Upper lobe of left lung (tissue), 6 donors: Measurements from ENCODE around the gene RFTN1. TPM values are rescaled to one million over a fixed set of nuclear protein-coding genes. Genes with fewer than 3 reads are reported as not detected.

Experiments
- ATAC-seq, 2 donors: fragments of 200-7000 bp; cut with Tn5 transposase; one replicate each; pipeline ENCODE4 v1.9.1; 2022; ENCODE audit warnings: mild to moderate bottlenecking in 2 of 2, moderate library complexity in 2 of 2; ENCODE audit not compliant: low FRiP score in 2 of 2
- DNase-seq, 2 donors: peaks; one replicate each; pipeline ENCODE4 v3.0.0-alpha.2; 2019 to 2020
- H3K27ac ChIP-seq, 4 donors: fragments of 200-600 bp; sonication (generic); one replicate each; pipeline ENCODE4 v1.5.1; 2016 to 2019
- H3K27me3 ChIP-seq, 4 donors: fragments of 200-600 bp; sonication (generic); one replicate each; pipeline ENCODE4 v1.5.1; 2017 to 2019
- H3K36me3 ChIP-seq, 4 donors: fragments of 200-600 bp; sonication (generic); one replicate each; pipeline ENCODE4 v1.5.1; 2016 to 2019
- H3K4me1 ChIP-seq, 4 donors: fragments of 200-600 bp; sonication (generic); one replicate each; pipeline ENCODE4 v1.5.1; 2018 to 2019
- H3K4me3 ChIP-seq, 4 donors: fragments of 200-600 bp; sonication (generic); one replicate each; pipeline ENCODE4 v1.5.1; 2017 to 2019; ENCODE audit warnings: mild to moderate bottlenecking in 2 of 4, moderate library complexity in 1 of 4
- H3K9me3 ChIP-seq, 4 donors: fragments of 200-600 bp; sonication (generic); one replicate each; pipeline ENCODE4 v1.5.1; 2018 to 2019
- EP300 ChIP-seq, 4 donors: sonication (generic); formaldehyde crosslinking; IDR thresholded peaks; one replicate each; pipeline ENCODE4 v1.5.1; 2017; ENCODE audit warnings: antibody characterized with exemption in 4 of 4, control low read depth in 2 of 4
- POLR2A ChIP-seq, 4 donors: fragments of 450-650 bp; IDR thresholded peaks; one replicate each; pipeline ENCODE4 v1.5.1; 2016 to 2017; ENCODE audit warnings: antibody characterized with exemption in 4 of 4, mild to moderate bottlenecking in 2 of 4
- POLR2AphosphoS5 ChIP-seq, 2 donors: sonication (generic); formaldehyde crosslinking; IDR thresholded peaks; one replicate each; pipeline ENCODE4 v1.5.1; 2017; ENCODE audit warnings: antibody characterized with exemption in 2 of 2
- WGBS, 2 donors: methylation state at CpG; one replicate each; pipeline ENCODE4 v1.1.5; 2017 to 2018; 5-methylcytosine and 5-hydroxymethylcytosine counted together
- total RNA-seq, 6 donors: library from RNA; depleted of rRNA in 4 of 6; stranded (reverse); fragments of >200 nt in 4 of 6; gene quantifications; one replicate each; pipeline versions ENCODE4 v1.1.0 to v1.2.1, GENCODE V29; 2016 to 2021
- TF ChIP-seq, protein P1 (sequence below), 6 experiments: fragments of 450-650 bp in 4 of 6; fragments of 200-600 bp in 2 of 6; sonication (generic) in 2 of 6; IDR thresholded peaks; one replicate each; pipeline ENCODE4 v1.5.1; 2016 to 2019; ENCODE audit warnings: antibody characterized with exemption in 6 of 6
- donor health status: DM: no; HTN: no; CAD: no; lungs with moderate emphysema.
- donor health status: DM: no; HTN: yes; CAD: no; lungs with severe emphysema.

RFTN1 gene
- total RNA-seq, 6 donors from 2014 or later: 62.1 to 121 (median 76.1) TPM

DNA sequence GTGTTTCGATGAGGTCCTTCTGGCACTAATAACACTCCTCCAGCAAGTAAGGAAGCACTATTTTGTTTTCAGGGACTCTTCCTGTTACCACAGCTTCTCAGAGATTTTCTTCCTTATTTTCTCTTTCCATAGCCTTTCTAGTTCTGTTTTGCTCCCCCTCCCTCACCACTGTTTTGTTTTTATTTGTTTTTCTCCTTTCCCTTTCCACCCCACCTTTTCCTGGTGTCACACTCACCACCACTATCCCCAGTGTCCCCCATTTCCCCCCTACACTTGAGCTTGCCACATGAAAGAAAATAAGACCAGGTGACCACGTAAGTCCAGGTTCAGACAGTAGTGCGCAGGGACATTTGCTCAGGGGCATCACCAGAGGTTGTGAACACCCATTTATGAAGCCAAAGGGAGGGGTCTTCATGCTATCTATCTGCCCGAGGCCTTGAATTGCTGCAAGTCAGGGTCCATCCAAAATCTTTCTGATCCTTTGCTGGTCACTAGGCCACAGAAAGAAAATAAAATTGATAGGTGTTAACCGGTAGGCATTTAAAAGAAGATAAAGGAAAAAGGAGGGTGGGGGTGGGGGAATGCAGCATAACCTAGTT, 1.4 kb upstream of the RFTN1 start:
- H3K9me3 ChIP-seq: no peaks in the 10 kb centered on the region
- no peak for ATAC-seq
- H3K27ac ChIP-seq: peak overlapping the region in 2 of 4 donors; percentile 87 to 90
- 66 to 75% methylated on average over 5 of the region's 5 CpGs for WGBS, 2 donors
- H3K4me3 ChIP-seq: no peak overlapping the region
- no peaks in the 10 kb centered on the region for H3K36me3 ChIP-seq
- no peaks in the 10 kb centered on the region for H3K27me3 ChIP-seq
- DNase-seq: no peak
- no peak for TF ChIP-seq EP300 (IDR thresholded peaks at IDR 0.05)
- TF ChIP-seq POLR2AphosphoS5 (IDR thresholded peaks at IDR 0.05): no peak
- TF ChIP-seq, protein P1, sequence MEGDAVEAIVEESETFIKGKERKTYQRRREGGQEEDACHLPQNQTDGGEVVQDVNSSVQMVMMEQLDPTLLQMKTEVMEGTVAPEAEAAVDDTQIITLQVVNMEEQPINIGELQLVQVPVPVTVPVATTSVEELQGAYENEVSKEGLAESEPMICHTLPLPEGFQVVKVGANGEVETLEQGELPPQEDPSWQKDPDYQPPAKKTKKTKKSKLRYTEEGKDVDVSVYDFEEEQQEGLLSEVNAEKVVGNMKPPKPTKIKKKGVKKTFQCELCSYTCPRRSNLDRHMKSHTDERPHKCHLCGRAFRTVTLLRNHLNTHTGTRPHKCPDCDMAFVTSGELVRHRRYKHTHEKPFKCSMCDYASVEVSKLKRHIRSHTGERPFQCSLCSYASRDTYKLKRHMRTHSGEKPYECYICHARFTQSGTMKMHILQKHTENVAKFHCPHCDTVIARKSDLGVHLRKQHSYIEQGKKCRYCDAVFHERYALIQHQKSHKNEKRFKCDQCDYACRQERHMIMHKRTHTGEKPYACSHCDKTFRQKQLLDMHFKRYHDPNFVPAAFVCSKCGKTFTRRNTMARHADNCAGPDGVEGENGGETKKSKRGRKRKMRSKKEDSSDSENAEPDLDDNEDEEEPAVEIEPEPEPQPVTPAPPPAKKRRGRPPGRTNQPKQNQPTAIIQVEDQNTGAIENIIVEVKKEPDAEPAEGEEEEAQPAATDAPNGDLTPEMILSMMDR (IDR thresholded peaks at IDR 0.05): no peak
- no peak for TF ChIP-seq POLR2A (IDR thresholded peaks at IDR 0.05)
- H3K4me1 ChIP-seq: peaks cover 24 to 51% (median 37%) of the 10 kb centered on the region in 4 donors

DNA sequence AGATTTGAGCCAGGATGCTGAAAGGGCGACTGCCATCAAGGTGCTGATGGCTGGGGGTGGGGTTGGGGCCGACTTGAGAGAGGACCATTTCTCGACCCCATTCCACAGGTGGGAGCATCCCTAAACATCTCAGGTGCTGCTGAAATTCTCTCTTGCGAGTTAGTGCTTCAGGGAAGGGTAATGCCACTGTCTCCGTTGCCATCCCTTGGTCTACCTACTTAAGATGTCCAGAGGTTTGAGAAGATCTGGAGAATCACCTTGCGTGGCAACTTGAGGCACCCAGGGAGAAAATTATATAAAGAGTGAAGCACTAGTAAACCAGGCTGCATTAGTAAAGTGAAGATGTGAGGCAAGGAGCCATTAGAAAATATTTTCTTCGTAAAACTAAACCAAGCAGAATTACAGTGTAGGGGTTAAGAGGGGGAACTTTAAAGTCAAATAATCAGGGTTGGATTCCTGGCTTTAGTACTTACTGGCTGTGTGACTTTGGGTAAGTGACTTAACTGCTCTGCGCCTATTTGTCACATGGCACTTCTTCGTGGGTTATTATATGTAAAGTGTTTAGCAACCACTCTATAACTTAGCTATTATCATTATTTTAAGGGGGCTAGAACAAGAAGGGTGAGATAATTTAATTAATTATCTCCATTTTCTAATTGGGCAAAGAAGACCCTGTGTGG, 662 bp upstream of the RFTN1 start:
- H3K9me3 ChIP-seq: no peaks in the 10 kb centered on the region
- peaks cover 27 to 58% (median 44%) of the 10 kb centered on the region in 4 donors for H3K4me1 ChIP-seq
- peak overlapping the region; percentile 44 to 75 (median 73) for H3K4me3 ChIP-seq
- TF ChIP-seq EP300 (IDR thresholded peaks at IDR 0.05): no peak
- no peak for TF ChIP-seq POLR2A (IDR thresholded peaks at IDR 0.05)
- TF ChIP-seq POLR2AphosphoS5 (IDR thresholded peaks at IDR 0.05): no peak
- TF ChIP-seq, protein P1 (IDR thresholded peaks at IDR 0.05): no peak
- 46 to 66% methylated on average over 7 to 9 of the region's 9 CpGs for WGBS, 2 donors
- no peak for ATAC-seq
- H3K27me3 ChIP-seq: no peaks in the 10 kb centered on the region
- H3K36me3 ChIP-seq: no peaks in the 10 kb centered on the region
- DNase-seq: no peak
- peak overlapping the region; percentile 80 to 90 (median 86) for H3K27ac ChIP-seq

DNA sequence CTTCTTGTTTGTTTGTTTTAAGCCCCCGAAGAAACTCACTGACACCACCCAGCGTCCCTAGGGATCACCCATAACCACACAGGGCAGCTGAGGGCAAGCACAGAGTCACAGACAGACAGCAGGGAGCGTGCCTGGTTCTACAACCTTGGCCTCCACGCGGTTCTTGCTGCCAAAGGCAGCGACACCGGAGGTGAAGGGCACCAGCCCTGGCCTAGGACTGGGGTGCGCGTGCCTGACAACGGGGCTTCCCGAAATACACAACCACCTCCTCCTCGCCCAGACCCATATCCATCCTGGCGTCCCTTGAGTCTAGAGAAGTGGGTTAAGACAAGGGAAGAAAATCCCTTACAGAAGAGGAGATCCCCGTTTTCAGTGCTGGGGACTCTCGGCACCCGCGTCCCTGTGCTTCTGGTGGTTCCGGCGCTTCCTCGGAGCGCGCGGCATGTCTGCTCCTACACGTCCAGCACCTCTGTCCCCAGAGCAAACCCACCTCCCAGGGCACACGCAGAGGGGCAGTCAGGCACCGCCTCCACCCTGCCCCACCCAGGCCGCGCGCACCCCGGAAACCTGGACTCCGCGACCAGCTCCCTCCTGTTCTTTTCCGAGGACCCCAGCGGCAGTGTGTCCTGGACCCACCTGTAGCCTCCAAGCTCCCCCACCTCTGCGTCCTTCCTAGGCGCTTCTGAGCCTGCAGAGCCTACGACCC, 911 bp downstream of the RFTN1 start:
- ATAC-seq (peak; percentile 73 to 76), DNase-seq (peak; percentile 61 to 88)
- Histone ChIP-seq H3K27ac (peak overlapping the region; percentile 80 to 90 (median 86)), H3K36me3 (no peaks in the 10 kb centered on the region), H3K4me1 (peaks cover 39 to 72% (median 59%) of the 10 kb centered on the region in 4 donors), H3K27me3 (no peaks in the 10 kb centered on the region), H3K4me3 (peak overlapping the region; percentile 73 to 93 (median 74)), H3K9me3 (no peaks in the 10 kb centered on the region)
- TF ChIP-seq POLR2AphosphoS5 (IDR thresholded peaks at IDR 0.05) (peak in 1 of 2 donors; percentile 23), EP300 (IDR thresholded peaks at IDR 0.05) (no peak), POLR2A (IDR thresholded peaks at IDR 0.05) (no peak)
- TF ChIP-seq, protein P1 (IDR thresholded peaks at IDR 0.05): no peak
- 0 to 1% methylated on average over 19 to 31 of the region's 37 CpGs for WGBS, 2 donors

DNA sequence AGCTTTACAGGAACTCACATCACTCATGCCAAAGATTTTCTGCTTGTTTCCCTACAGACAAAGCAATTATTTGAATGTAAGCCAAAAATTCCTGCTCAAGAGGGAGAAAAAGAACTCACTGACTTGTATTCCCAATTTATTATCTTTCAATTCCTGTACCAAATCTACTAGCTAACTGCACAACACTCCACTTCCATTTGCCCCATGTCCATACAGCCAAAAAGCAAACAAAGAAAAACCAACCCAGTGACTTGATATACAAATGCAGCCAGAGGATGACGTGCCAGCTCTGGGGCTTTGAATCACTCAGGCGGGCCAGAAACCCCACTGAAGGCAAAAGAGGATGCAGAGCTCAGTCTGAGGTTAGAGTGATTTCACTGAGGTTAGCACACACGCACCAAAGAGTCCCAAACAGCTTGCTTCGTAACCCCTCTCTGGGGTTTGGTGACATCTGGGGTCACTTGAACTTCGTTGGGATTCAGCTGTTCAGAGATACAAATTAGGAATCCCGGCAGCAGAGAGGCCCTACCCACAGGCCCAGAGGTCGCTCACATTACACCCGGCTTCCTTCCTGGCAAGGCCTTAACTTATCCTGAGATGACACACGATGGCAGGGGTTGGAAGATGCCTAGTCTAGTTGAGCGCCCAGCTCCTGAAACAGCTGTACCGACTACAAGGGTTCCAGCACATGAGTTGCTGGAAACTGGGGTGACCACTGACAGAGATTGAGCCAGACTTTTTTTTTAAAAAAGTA, 1.6 kb downstream of the RFTN1 start:
- Histone ChIP-seq H3K27me3 (no peaks in the 10 kb centered on the region), H3K27ac (peak overlapping the region; percentile 80 to 90 (median 86)), H3K36me3 (no peaks in the 10 kb centered on the region), H3K9me3 (no peaks in the 10 kb centered on the region), H3K4me1 (peaks cover 39 to 65% (median 58%) of the 10 kb centered on the region in 4 donors), H3K4me3 (peak overlapping the region in 3 of 4 donors; percentile 73 to 75 (median 73))
- WGBS, 2 donors: 8 to 13% methylated on average over 8 to 11 of the region's 11 CpGs
- DNase-seq (peak in 1 of 2 donors; percentile 79), ATAC-seq (peak; percentile 41 to 70)
- peak in 1 of 4 donors; percentile 47 for TF ChIP-seq EP300 (IDR thresholded peaks at IDR 0.05)
- TF ChIP-seq, protein P1 (IDR thresholded peaks at IDR 0.05): no peak
- TF ChIP-seq POLR2AphosphoS5 (IDR thresholded peaks at IDR 0.05): peak in 1 of 2 donors; percentile 48
- TF ChIP-seq POLR2A (IDR thresholded peaks at IDR 0.05): peak in 2 of 4 donors; percentile 14 to 39
